SU-DHL-6 (cell line): Measurements from ENCODE around the gene SGIP1.

Experiments used
- EZH2phosphoT487 ChIP-seq: fragments of 200-600 bp; sonication (generic), shearing (Covaris generic); conservative IDR thresholded peaks from 2 replicates; pipeline ENCODE4 v1.6.1; 2018; ENCODE audit warnings: mild to moderate bottlenecking, antibody characterized with exemption, low read length, moderate library complexity, mixed read lengths
- TF ChIP-seq, protein P1 (sequence below): fragments of 200-600 bp; sonication (generic); IDR thresholded peaks from one replicate; pipeline ENCODE4 v1.5.1; 2017; ENCODE audit warnings: antibody characterized with exemption, mild to moderate bottlenecking, low read length, moderate library complexity; ENCODE audit not compliant: insufficient read depth, poor library complexity, severe bottlenecking

DNA sequence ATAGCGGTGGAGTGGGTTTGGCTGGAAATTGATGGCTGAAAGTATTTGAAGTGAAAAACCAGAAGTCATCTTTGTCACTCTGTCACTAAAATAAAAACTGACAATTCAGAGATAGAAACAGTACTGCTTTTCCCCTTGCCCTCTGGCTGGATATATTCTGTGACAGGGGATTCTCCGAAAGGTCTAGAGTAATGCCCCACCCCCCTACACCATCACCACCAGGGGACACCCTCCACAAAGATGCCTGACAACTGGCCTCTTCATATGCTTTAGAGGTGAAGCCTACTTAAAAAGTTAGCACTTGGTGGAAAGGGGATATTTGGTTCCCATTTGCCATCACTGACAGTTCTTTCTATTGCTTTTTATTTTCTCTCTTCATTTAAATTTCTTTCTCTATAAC, 73.5 kb downstream of the SGIP1 start:
- TF ChIP-seq, protein P1, sequence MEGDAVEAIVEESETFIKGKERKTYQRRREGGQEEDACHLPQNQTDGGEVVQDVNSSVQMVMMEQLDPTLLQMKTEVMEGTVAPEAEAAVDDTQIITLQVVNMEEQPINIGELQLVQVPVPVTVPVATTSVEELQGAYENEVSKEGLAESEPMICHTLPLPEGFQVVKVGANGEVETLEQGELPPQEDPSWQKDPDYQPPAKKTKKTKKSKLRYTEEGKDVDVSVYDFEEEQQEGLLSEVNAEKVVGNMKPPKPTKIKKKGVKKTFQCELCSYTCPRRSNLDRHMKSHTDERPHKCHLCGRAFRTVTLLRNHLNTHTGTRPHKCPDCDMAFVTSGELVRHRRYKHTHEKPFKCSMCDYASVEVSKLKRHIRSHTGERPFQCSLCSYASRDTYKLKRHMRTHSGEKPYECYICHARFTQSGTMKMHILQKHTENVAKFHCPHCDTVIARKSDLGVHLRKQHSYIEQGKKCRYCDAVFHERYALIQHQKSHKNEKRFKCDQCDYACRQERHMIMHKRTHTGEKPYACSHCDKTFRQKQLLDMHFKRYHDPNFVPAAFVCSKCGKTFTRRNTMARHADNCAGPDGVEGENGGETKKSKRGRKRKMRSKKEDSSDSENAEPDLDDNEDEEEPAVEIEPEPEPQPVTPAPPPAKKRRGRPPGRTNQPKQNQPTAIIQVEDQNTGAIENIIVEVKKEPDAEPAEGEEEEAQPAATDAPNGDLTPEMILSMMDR = no peak
- TF ChIP-seq EZH2phosphoT487 = no peak
